Cardiac fibroblast (primary cell): ENCODE measurements around the gene MRTFA.

Experiments used
- DNase-seq, 2 donors: peaks; one replicate each; pipeline versions ENCODE4 v3.0.0 to v3.0.0-alpha.2; 2010; ENCODE audit warnings: low read depth in 2 of 2
- H3K4me3 ChIP-seq, 2 donors: replicated peaks in 1 of 2; 1 replicate in 1 of 2; 2 replicates in 1 of 2; pipeline ENCODE4 v1.5.1; 2011; ENCODE audit warnings: low read depth in 2 of 2, low read length in 2 of 2, mild to moderate bottlenecking in 2 of 2, moderate library complexity in 1 of 2
- CTCF ChIP-seq: IDR thresholded peaks from one replicate; pipeline ENCODE4 v1.5.1; 2011; ENCODE audit warnings: low read depth, mild to moderate bottlenecking, low read length, inconsistent platforms

MRTFA gene

GRCh38 chr22:40426594-40427333 is 209.8 kb downstream of the MRTFA start:
- peak in 1 of 2 donors; percentile 41 for DNase-seq
- H3K4me3 ChIP-seq, result no peak overlapping the region
- no peak for TF ChIP-seq CTCF

- no peak for DNase-seq
- no peak for TF ChIP-seq CTCF
- H3K4me3 ChIP-seq, result no peak overlapping the region
Observed at GRCh38 chr22:40425082-40425481, 211.4 kb downstream of the MRTFA start.

- H3K4me3 ChIP-seq, result no peak overlapping the region
- no peak for TF ChIP-seq CTCF
- DNase-seq, result no peak
Observed at GRCh38 chr22:40423882-40424640, 212.5 kb downstream of the MRTFA start.

DNA sequence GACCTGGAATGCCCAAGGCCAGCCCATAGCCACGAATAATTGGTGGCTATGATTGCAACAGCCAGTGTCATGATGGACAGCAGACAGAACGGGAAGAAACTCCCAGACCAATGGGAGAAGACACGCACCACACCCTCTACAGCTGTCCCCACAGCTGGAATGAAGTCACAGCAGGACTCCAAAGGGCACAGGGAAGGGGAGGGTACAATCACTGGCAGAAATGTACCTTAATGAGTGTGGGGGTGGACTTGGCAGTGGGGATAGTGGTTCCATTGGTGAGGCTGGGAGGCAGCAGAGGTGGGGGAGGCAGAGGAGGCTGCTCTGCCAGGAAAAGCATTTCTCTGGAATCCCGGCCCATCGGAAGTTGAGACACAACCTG is 213.2 kb downstream of the MRTFA start:
- TF ChIP-seq CTCF, result no peak
- no peak overlapping the region for H3K4me3 ChIP-seq
- no peak for DNase-seq

DNA sequence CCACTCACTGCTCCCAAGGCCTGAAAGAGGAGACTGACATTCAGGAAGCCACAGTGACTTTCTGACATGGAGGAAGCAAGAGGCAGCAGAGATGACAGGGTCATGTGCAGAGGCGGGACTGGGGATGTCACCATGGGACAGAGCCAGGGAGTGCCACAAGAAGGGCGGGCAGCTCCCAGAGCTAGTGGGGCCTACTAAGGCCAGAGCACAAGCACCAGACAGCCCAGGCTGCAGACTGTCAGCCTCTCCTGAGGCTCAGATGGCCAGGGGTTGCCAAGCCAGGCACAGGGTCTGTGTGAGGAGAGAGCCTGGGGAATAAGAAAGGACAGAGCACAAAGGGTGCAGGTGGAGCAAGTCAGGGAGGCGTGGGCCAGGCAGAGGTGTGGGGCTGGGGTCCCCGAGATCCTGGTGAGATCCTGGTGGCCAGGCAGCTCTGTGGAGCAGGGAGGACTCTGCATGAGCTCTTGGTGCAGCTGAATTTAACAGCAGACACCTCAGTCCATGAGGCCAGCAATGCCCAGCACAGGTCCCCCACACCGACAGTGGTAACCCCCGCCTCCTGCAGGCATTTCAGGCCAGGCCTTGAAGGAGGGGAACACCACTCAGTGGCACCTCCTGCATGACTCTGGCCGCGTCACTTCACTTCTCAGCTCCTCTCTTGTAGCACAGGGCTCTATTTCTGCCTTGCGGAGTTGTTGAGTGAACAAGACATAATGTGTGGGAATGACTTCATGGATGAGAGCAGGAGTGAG is 213.8 kb downstream of the MRTFA start:
- no peak overlapping the region for H3K4me3 ChIP-seq
- no peak for DNase-seq
- TF ChIP-seq CTCF, result no peak

GRCh38 chr22:40421941-40422340 is 214.6 kb downstream of the MRTFA start:
- no peak for DNase-seq
- H3K4me3 ChIP-seq, result no peak overlapping the region
- TF ChIP-seq CTCF, result no peak
